IPS-18c (cell line): Measurements from ENCODE around the gene CRY2.
"Not testable (repeated sequence)": the region's sequence is repeated elsewhere in the genome, so short reads cannot be mapped to it uniquely, and the experiment has no call there.

Source experiments
- H3K4me3 ChIP-seq: 2 replicates; pipeline ENCODE4 v1.7.0; 2013; ENCODE audit warnings: low read depth, mild to moderate bottlenecking, low read length, moderate library complexity; ENCODE audit not compliant: insufficient read depth
- H3K9me3 ChIP-seq: one replicate; pipeline ENCODE4 v1.6.1; 2013; ENCODE audit warnings: mild to moderate bottlenecking, low read length, moderate library complexity; ENCODE audit not compliant: control insufficient read depth, insufficient read depth

CRY2 gene

DNA sequence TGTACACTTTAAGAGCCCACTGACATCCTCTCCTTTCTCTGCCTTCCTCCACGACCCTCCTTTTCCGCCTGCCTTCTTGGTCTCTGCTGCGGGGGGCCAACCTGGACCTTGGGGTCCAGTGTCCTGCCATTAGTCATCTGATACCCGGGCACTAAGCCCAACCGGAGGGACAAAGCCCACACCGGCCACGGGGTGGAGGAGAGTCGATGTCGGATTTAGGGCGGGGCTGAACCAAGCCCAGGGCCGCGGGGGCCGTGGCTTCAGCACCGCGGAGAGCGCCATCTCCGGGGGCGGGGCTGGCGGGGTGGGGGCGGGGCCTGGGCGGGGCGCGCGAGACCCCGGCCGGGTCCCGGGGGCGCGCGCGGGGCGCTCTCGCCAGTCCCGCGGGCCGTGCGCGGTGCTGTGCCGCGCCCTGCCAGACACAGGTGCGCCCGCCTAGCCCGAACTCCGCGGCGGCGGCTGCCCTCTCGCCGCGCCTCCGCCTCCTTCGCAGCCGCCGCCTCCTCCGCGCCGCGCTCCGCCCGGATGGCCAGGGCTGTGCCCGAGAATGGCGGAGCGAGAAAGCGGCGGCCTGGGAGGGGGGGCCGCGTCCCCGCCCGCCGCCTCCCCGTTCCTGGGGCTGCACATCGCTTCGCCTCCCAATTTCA lies 38.1 kb downstream of the CRY2 start, which contains the start of gene MAPK8IP1:
Gene MAPK8IP1 (plus strand): TSS at position 378 of the 647 bp plus-strand sequence. CDS start 170 bp downstream, at position 548.
- H3K4me3 ChIP-seq, result peak within 1 kb of the TSS; percentile 84
- no peaks in the 10 kb centered on the region for H3K9me3 ChIP-seq

DNA sequence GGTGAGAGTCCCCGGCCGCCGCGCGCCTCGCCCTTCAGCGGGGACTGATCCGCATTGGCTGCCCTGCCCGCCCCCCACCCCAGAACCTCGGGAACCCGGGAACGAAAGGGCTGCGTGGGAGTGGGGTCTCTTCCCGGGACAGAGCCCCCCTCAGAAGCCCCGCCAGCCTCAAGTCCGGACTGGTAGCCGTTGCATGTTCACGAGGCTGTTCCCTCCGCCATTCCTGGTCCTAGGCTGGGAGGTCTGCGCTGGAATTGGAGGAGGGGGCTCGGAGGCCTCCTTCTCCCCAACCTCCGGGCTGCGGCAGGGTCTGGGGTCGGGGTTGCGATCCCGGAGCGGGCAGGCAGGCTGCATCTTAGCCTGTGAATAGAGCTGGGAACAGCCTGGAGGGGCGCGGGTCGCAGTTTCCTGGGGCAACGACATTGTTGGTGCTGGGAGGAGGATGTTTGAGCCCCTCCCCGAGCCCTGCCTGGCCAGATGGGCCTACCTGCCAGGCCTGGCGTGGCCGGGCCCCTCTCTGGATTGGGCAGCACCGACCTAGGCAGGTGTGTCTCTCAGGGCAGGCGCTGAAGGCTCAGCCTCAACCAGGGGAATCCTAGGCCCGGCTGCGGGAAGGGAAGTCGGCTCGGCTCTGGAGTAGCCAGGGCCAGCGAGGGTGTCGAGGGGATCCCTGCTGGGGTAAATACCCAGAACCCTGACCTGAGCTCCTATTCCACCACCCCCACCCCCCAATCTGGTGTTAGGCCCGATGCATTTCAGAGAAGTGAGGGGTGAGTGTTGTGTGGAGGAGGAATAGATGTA lies 38.8 kb downstream of the CRY2 start:
- Histone ChIP-seq H3K4me3 (peak overlapping the region; percentile 84), H3K9me3 (no peaks in the 10 kb centered on the region)

DNA sequence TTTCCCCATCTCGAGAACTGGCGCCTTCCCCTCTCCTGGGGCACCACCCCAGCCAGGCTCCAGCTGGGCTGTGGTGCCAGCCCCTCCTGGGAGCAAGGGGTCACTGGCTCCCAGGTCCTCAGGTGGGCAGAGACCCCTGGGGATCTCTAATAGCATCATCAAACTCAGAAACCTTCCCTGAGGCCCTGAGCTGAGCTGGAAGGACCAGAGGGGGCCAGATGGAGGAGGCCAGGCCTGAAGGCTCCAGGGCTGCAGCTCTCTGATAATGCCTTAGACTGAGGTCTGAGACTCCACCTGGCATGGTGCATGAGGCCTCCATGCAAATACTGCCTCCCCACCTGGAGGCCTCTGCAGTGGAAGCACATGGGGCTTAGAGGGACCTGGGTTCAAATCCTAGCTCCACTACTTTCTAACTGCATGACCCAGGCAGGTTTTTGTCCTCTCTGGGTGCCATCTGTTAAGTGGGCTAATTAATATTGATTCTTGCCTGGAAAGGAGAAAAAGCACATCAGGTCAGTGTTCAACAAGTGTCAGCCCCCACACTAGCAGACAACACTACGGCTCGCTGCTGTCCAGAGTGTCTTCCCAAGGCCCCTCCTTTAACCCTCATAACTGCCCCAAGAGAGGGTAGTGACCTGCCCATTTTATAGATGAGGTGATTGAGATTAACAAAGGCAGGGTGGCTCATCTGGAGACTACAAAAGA lies 39.7 kb downstream of the CRY2 start:
- no peaks in the 10 kb centered on the region for H3K9me3 ChIP-seq
- peak overlapping the region; percentile 84 for H3K4me3 ChIP-seq

DNA sequence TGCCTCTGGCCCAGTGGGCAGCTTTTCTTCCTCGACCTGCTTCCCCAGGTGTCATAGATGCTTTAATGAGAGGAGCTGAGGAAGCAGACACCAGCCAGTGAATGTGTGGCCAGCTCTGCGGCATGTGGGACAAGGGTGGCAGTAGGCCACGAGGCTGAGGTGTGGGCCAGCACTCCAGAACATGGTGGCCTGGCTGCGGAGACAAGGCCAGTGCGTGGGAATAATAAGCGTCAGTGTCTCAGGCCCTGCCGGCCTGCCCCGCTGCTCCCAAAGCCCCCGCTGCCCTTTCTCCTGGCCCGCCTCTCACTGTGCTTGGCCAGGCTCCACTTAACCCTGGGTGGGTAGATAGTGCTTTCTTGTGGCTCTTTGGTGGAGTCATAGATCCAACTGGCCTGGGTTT lies 40.3 kb downstream of the CRY2 start:
- H3K9me3 ChIP-seq, result no peaks in the 10 kb centered on the region
- H3K4me3 ChIP-seq, result no peak overlapping the region

DNA sequence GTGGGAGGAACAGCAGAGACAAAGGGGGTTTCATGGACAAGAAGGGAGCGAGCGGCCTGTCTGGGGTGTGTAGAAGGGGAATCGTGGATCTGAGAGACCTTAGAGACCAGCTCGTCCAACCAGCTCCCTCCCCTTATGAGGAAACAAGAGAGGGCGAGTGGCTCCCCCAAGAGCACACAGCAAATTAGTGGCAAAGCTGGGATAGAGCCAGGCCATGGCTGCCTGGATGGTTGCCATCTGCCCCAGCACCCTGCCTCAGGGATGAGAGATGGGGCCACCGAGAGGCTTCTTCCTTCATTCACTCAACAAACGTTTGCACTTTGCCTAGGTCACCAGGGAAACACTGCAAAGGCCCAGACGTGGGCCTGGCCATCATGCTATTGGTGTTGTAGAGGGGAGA lies 42.3 kb downstream of the CRY2 start:
- no peak overlapping the region for H3K4me3 ChIP-seq
- H3K9me3 ChIP-seq, result no peaks in the 10 kb centered on the region

DNA sequence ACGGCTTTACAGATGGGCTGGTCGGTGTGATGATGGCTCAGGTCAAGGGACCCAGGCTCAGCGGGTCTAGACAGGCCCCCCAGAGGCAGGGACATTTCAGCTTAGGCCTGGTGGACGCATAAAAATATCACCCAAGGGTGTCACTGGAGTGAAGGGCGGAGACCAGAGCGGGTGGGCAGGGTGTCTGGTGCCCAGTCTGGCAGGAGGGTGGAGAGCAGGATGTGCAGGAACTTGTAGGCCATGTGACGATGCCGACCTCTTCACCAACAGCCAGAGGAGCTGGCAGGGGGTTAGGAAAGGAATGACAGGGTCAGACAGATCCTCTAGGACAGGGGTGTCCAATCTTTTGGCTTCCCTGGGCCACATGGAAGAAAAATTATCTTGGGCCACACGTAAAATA lies 42.7 kb downstream of the CRY2 start:
- Histone ChIP-seq H3K4me3 (no peak overlapping the region), H3K9me3 (no peaks in the 10 kb centered on the region)

DNA sequence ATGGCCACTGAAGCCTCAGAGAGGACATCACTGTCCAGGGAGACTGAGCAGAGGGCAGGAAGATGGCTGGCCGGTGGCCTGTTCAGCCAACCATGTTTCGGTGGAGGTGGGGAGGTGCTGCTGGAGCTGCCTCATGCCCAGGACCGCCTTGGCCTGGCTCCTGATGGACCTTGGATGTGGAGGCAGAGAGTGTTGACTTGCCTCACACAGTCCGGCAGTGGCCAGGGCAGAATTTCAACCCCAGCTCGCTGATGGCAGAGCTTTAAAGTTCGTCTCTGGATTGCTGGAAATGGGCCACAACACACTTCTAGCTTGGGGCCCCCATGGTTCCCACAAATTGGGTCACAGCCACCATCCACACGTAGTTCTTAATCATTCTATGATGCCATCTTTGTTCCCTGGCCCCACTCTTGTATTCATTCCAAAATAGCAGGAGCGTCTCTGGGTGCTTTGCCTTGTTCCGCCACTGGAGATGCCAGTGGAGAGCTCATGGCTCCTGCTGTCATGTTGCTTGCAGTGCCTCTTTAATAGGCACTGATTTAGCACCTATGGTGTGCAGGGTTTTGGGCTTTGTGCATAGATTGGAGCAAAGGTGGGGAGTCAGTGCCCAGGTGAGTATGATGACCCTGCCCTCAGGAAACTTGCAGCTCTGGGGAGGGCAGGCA lies 43.7 kb downstream of the CRY2 start:
- no peaks in the 10 kb centered on the region for H3K9me3 ChIP-seq
- no peak overlapping the region for H3K4me3 ChIP-seq

DNA sequence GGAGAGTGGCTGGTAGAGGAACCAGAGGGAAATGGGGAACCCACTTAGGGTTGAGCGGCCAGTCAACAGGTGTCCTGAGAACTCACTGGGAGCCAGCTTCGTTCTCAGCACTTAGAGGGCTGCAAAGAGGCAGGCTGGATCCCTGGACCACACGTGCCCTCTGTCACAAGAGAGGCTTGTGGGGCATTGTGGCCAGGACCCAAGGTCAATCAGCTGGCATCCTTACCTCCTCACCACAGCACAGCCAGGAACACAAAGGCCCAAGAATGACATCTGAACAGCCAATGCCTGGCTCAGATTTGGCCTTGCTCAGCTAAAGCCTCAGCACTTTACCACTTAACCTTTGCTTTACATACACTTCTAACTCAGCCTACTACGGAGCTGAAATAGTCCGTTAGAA lies 45.6 kb downstream of the CRY2 start:
- Histone ChIP-seq H3K9me3 (no peaks in the 10 kb centered on the region), H3K4me3 (no peak overlapping the region)

DNA sequence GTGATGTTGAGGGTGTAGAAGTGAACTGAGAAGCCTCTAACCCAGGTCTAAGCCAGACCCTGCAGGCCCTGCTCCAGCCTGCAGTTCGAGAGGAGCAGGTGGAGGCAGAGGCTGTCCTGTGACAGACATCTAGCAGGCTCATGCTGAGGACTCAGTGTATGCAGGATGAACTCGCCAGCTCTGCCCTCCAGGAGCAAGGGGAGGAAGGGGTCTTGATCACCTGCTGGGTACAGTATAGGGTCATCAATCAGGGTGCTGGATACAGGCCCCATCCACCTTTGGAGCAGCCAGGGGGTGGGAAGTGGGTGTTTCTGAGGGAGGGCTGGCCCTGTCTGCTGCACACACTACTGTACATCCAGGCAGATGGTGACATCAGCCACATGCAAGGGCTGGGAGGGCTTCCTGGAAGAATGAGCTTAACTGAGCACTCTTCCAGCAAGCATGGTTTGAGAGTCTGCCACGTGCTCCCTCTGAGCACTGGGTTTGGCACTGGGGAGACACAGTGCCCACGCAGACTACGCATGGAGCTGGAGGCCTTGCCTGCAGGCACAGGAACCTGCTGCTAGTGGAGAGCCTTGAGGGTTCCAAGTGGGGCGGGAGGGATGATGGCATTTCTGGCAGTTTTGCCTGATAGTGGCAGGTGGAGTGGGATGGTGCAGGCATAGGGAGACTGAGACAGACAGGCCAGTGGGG lies 47.4 kb downstream of the CRY2 start:
- H3K9me3 ChIP-seq, result no peaks in the 10 kb centered on the region
- H3K4me3 ChIP-seq, result no peak overlapping the region

DNA sequence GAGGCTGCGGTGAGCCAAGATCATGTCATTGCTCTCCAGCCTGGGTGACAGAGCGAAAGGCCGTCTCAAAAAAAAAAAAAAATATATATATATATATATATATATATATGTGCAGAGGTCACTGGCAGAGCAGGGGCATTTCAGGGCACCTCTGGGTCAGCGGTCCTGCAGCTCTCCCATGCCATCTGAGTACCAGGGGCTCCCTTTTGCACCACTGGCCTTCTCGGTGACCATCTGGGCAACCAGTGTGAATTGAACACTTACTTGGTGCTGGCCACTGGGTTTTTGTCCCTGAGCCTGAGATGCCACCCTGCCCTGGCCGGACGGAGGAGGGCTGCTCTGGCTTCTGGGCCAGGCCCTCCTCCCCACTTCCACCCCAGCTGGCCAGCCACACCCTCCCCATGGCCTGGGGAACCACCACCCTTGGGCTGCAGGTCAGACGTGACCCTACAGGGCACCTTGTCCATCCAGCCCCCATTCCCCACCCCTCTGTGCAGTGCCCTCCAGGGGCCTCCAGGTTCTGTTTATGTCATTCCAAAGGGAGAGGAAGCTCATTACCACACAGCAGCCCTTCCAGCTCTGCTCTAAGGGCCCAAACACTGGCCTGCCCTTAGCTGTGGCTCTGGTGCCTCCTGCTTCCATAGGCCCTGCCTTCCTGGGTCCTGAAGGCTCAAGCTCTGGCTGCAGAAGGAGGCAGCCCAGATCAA lies 48.4 kb downstream of the CRY2 start:
- no peak overlapping the region for H3K4me3 ChIP-seq
- H3K9me3 ChIP-seq, result no peaks in the 10 kb centered on the region

DNA sequence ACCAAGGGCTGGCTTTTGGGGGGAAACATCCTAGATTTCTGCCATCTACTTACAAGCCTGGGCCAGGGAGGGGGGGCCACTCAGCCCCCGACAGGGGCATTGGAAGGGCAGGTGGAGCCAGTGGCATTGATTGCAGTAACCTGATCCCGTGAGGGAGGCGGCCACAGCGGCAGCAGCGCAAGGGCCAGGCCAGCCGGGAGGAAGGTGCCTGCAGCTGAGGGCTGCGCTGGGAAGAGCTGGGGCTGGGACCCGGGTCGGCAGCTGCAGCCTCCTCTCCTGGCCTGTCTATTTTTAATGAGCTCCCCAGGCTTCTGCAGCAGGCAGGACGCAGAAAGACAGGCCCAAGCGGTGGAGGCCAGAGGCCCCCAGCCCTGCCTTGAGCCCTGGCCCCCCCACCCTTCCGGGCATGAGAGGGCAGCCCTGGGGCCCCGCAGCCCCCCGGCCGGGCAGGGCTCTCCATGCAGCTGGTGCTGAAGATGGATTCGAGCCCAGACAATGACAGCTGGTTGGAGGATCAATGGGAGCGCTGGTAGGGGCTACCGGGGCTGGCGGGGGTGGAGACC lies 49.2 kb downstream of the CRY2 start:
- Histone ChIP-seq H3K9me3 (no peaks in the 10 kb centered on the region), H3K4me3 (no peak overlapping the region; the same call in 1 of the 2 replicates)

DNA sequence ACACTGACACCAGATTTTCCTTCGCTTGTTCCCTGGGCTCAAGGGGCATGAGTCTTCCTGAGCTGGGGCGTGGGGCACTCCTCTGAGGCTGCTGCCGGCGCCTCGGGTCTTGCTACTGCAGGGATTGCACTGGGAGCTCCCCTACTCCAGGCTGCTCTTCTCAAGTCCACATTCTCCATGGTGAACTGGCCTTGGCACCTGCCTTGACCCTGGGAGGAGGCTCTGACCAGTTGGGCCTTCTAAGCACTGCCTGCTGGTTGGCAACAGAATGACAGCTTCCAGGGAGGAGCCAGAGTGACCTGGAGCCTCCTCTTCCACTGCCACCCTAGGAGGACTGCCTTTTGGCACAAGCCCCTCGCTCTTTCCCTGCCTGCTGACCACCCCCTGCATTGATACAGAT lies 50.3 kb downstream of the CRY2 start:
- no peak overlapping the region for H3K4me3 ChIP-seq

DNA sequence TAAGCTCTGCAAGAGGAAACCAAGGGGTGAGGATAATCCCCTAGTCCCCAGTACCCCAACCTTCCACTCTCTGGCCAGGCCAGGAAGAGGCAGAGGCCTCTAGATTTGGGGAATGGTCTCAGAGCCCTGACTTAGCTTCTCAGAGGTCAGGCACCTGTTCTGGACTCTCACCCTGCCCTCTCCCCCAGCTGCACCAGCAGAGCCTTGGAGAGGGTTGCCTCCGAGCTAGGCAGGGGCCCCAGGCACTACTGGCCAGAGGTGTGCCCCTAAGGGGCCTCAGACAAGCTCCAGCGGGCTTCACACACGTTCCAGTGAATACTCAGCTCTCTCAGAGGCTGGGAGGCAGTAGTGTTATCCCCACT lies 51.8 kb downstream of the CRY2 start:
- Histone ChIP-seq H3K4me3 (0 out of 2 replicates have a peak overlapping the region, but pooled peaks have one; percentile 50), H3K9me3 (no peaks in the 10 kb centered on the region)

More for the DNA sequence above, 50.3 kb downstream of the CRY2 start:
- no peaks in the 10 kb centered on the region for H3K9me3 ChIP-seq

DNA sequence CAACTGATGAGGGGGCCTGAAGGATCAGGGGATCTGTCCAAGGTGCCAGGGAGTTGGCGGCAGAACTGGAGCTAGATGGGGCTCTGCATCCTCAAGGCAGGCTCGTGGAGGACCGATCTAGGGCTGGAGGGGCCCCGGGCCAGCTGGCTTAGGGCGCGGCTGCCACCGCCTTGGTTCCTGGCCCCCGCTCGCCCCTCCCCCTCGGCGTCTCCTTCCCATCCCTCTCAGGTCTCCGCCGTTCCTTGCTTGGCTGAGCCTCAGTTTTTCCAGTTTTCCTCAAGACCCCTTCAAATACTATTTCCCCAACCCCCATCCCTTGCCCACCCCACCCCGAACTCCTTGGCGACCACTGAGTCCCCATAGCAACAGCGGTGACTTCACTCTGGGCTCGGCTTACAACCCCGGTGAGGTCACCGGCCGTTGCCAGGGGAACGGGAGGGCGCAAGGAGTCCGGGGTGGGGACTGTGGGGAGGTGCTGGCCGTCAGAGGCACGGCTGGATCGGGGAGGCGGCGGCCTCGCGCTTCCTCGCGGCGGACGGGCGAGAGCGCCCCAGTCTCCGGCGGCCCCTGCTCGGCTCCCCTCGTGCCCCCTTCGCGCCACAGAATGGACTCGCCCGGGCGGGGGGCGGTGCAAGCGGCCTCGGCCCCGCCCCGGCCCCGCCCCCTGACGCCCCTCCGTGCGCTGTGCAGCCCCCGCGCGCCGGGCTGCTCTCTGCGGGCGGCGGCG lies 52.3 kb downstream of the CRY2 start:
- Histone ChIP-seq H3K9me3 (no peaks in the 10 kb centered on the region), H3K4me3 (peak overlapping the region; percentile 50)

DNA sequence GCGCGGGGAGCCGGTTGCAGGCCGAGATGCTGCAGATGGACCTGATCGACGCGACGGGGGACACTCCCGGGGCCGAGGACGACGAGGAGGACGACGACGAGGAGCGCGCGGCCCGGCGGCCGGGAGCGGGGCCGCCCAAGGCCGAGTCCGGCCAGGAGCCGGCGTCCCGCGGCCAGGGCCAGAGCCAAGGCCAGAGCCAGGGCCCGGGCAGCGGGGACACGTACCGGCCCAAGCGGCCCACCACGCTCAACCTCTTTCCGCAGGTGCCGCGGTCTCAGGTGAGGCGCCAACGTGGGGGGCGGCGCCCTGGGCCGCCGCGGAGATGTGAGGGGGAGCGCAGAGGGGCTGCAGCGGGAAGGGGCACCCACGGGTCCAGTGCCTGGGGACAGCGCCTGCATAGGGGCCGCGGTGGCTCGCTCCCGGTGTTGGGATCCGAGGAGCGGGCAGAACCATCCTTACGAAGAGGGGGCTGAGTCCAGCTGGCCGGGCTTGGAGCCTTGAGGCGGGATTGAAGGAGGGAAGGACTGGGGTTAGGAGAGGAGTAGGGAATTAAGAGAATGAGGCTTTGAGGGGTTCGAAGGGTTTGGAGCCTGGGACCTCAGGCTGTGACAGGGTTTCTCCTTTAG lies 53.0 kb downstream of the CRY2 start:
- H3K9me3 ChIP-seq, result not testable (repeated sequence)
- peak overlapping the region; percentile 57 for H3K4me3 ChIP-seq
